GM13977 (cell line): ENCODE results near the gene CDR2.

ENCODE experiments used
- DNase-seq: peaks from one replicate; pipeline ENCODE4 v3.0.0; 2012; ENCODE audit warnings: low spot score
- CTCF ChIP-seq: IDR thresholded peaks from 2 replicates; pipeline ENCODE4 v1.5.1; 2012; ENCODE audit warnings: mild to moderate bottlenecking, control low read depth; ENCODE audit not compliant: insufficient read depth; ENCODE audit errors: extremely low read depth, missing control alignments
- in situ Hi-C: fragments of 300-500 bp; cut with MboI; formaldehyde crosslinking; loops from one replicate; pipeline ENCODE4 v1.12.0; 2022; ENCODE audit warnings: low sequenced_read_pairs, low pct_unique_long_range_greater_than_20kb, mixed read lengths, inconsistent platforms; ENCODE audit not compliant: unreplicated experiment

CDR2 gene

DNA sequence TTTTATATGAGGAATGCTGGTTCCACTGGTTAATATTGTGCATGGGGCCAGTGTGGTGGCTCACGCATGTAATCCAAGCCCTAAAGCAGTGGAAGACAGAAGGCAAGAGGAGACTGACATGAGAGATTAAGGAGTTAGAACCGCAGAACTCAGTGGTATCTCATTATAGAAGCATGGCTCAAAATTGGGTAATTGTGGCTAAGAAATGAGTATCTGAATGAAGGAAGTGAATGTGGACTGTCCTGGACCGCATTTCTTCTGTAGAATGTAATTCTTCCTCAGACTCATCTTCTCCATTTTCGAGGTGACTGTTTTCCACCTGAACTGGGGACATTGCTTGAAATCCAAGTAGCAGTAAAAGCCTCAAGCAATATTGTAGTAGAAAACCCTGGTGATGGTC lies 42.6 kb upstream of the CDR2 start:
- no peak for TF ChIP-seq CTCF
- in situ Hi-C loops, result no loop called here
- DNase-seq, result no peak

GRCh38 chr16:22413819-22414218 lies 39.4 kb upstream of the CDR2 start:
- no peak for DNase-seq
- TF ChIP-seq CTCF, result no peak
- in situ Hi-C loops, result no loop called here

- no peak for DNase-seq
- TF ChIP-seq CTCF, result no peak
- in situ Hi-C loops, result no loop called here
These were observed 33.1 kb upstream of the CDR2 start for GRCh38 chr16:22407486-22407885.

GRCh38 chr16:22402191-22402590 lies 27.8 kb upstream of the CDR2 start:
- no peak for TF ChIP-seq CTCF
- in situ Hi-C loops, result no loop called here
- DNase-seq, result no peak

DNA sequence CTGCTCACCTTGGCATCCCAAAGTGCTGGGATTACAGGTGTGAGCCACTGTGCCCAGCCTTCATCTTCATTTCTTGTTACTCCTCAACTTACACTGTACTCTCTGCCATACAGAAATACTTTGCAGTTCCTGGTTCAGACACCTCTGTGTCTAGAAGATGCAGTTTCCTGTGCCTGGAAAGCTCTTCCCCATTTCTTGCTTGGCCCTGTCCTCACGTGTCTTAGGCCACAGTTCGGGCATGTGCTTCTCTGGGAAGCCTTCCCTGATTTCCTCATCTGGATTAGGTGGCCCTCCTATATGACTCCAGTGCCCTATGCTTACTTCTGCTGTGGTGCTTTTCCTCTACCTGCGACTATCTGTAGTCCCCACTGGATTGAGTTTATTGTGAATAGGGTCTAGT lies 26.5 kb upstream of the CDR2 start:
- in situ Hi-C loops, result no loop called here
- TF ChIP-seq CTCF, result no peak
- DNase-seq, result no peak

DNA sequence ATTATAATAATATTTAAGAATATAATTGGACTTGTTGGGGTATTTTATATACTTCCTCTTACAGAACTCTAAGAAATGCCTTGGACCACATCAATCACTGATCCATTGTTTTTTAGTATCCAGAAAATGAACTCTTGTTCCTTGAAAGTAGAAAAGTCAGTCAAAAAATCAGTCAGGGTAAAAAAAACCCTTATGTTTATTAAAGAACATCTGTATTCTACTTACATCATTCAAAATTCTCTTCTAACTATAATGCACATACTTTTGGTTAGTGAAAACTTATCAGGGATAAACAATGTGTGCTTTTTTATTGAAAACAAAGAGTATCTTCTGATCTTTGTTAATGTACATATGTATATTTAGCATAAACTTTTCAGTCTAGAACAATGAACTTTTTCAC lies 23.5 kb upstream of the CDR2 start:
- DNase-seq, result no peak
- in situ Hi-C loops, result no loop called here
- TF ChIP-seq CTCF, result no peak

GRCh38 chr16:22397464-22397863 lies 23.0 kb upstream of the CDR2 start:
- DNase-seq, result no peak
- in situ Hi-C loops, result no loop called here
- TF ChIP-seq CTCF, result no peak
